ENCODE data around the gene ABCA6.

ABCA6 gene

DNA sequence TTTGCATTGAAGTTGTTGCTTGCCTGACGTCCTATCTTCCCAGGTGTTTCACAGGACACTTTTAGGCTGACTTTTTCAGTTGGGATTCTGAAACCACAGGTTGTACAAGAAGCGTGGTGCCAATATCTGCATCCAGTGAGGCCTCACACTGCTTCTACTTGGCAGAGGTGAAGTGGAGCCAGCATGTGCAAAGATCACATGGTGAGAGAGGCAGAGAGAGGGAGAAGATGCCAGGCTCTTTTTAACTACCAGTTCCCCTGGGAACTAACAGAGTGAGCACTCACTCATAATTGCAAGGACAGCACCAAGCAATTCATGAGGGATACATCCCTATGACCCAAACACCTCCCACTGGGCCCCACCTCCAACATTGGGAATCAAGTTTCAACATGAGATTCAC, 5.8 kb upstream of the ABCA6 start:
- TF ChIP-seq TEAD4 (IDR thresholded peaks at IDR 0.05) (no peak), CREB1 (IDR thresholded peaks at IDR 0.05; ENCODE audit: low read depth) (no peak), FOXM1 (IDR thresholded peaks at IDR 0.05; ENCODE audit: borderline replicate concordance, low read depth) (no peak), EGR1 (IDR thresholded peaks at IDR 0.05) (no peak), NFIC (IDR thresholded peaks at IDR 0.05) (no peak), TCF12 (IDR thresholded peaks at IDR 0.05; ENCODE audit: low read depth) (no peak), YY1 (IDR thresholded peaks at IDR 0.05; ENCODE audit: low read depth) (no peak), EP300 (IDR thresholded peaks at IDR 0.05; ENCODE audit: borderline replicate concordance) (no peak), CEBPB (IDR thresholded peaks at IDR 0.05) (no peak), RAD21 (IDR thresholded peaks at IDR 0.05; ENCODE audit: low read depth) (no peak)
- TF ChIP-seq, protein P1, sequence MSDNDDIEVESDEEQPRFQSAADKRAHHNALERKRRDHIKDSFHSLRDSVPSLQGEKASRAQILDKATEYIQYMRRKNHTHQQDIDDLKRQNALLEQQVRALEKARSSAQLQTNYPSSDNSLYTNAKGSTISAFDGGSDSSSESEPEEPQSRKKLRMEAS (IDR thresholded peaks at IDR 0.05) = no peak
- TF ChIP-seq, protein P2, sequence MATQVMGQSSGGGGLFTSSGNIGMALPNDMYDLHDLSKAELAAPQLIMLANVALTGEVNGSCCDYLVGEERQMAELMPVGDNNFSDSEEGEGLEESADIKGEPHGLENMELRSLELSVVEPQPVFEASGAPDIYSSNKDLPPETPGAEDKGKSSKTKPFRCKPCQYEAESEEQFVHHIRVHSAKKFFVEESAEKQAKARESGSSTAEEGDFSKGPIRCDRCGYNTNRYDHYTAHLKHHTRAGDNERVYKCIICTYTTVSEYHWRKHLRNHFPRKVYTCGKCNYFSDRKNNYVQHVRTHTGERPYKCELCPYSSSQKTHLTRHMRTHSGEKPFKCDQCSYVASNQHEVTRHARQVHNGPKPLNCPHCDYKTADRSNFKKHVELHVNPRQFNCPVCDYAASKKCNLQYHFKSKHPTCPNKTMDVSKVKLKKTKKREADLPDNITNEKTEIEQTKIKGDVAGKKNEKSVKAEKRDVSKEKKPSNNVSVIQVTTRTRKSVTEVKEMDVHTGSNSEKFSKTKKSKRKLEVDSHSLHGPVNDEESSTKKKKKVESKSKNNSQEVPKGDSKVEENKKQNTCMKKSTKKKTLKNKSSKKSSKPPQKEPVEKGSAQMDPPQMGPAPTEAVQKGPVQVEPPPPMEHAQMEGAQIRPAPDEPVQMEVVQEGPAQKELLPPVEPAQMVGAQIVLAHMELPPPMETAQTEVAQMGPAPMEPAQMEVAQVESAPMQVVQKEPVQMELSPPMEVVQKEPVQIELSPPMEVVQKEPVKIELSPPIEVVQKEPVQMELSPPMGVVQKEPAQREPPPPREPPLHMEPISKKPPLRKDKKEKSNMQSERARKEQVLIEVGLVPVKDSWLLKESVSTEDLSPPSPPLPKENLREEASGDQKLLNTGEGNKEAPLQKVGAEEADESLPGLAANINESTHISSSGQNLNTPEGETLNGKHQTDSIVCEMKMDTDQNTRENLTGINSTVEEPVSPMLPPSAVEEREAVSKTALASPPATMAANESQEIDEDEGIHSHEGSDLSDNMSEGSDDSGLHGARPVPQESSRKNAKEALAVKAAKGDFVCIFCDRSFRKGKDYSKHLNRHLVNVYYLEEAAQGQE (IDR thresholded peaks at IDR 0.05; ENCODE audit: low read depth) = no peak

DNA sequence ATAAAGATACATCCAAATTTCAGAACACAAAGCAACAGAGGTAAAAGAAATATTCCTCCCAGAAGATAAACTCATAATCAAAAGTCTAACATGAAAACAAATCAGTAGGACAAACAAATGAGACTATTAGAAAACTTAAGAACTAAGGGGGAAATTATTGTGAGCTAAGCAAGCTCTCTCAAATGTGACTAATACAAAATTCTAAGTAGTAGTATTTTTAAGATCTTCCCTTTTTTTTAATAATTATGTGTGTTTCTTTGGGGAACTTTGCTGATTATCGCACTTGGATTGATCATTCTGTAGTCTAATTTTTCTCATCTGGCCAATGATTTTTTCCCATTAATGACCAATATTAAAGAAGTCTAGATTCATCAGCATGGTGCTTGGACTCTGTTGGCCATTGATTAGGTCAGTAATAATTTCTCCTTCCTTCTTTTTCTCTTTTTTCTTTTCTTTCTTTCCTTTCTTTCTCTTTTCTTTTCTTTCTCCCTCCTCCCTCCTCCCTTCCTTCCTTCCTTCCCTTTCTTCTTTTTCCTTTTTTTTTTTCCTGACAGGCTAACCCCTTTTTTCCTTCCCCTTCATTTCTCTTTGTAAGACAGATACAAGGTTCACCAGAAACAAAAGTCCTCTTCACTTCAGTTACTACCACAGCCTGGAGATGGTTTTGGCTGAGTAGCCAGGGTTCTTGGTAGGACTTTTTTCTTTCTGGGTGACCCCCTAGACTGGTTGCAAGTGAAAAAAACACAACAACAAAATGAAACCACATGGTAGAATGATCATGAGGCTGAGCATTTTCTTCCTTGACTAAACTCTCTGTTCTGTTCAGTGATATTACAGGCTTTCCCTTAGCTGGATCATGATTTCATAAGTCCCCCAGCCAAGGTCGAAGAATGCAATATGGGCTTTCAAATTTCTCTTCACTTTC, 2.9 kb upstream of the ABCA6 start:
- TF ChIP-seq ZBTB7A (IDR thresholded peaks at IDR 0.05; ENCODE audit: low read depth) = no peak
- no peak for TF ChIP-seq YY1 (IDR thresholded peaks at IDR 0.05; ENCODE audit: low read depth)
- TF ChIP-seq, protein P2 (IDR thresholded peaks at IDR 0.05; ENCODE audit: low read depth) = no peak
- TF ChIP-seq TAF1 (IDR thresholded peaks at IDR 0.05; ENCODE audit: low read depth) = no peak
- TF ChIP-seq RAD21 (IDR thresholded peaks at IDR 0.05; ENCODE audit: low read depth) = no peak
- TF ChIP-seq NFIC (IDR thresholded peaks at IDR 0.05) = no peak
- no peak for TF ChIP-seq FOXM1 (IDR thresholded peaks at IDR 0.05; ENCODE audit: borderline replicate concordance, low read depth)
- no peak for TF ChIP-seq TCF12 (IDR thresholded peaks at IDR 0.05; ENCODE audit: low read depth)
- TF ChIP-seq CREB1 (IDR thresholded peaks at IDR 0.05; ENCODE audit: low read depth) = no peak
- no peak for TF ChIP-seq TEAD4 (IDR thresholded peaks at IDR 0.05)
- TF ChIP-seq EP300 (IDR thresholded peaks at IDR 0.05; ENCODE audit: borderline replicate concordance) = no peak
- TF ChIP-seq, protein P1 (IDR thresholded peaks at IDR 0.05) = no peak
- no peak for TF ChIP-seq CEBPB (IDR thresholded peaks at IDR 0.05)
- no peak for TF ChIP-seq EGR1 (IDR thresholded peaks at IDR 0.05)

DNA sequence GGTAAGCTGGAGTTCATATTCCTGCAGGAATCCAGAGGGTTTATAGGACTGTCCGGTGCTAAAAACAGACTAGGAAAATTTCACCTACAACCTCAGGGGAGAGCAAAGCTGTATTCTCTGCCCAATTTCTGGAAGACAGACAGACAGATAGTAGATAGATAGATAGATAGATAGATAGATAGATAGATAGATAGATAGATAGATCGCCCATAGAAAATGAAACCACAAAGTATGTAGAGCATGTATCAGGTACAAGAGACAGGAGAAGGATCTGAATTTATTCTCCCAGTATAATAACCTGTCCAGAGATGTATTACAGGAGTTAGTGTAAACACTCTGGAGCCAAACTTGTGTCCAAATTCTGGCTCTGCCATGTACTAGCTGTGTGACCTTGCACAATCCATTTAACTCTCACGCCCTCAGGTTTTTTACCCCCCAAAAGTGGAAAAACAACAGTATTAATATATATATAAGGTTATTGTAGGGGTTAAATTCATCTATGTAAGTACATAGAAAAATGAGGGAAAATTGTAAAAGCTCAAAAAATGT, 2.1 kb upstream of the ABCA6 start:
- TF ChIP-seq ZBTB7A (IDR thresholded peaks at IDR 0.05; ENCODE audit: low read depth) (no peak), TCF12 (IDR thresholded peaks at IDR 0.05; ENCODE audit: low read depth) (no peak), RAD21 (IDR thresholded peaks at IDR 0.05; ENCODE audit: low read depth) (no peak), NFIC (IDR thresholded peaks at IDR 0.05) (no peak), EGR1 (IDR thresholded peaks at IDR 0.05) (no peak), FOXM1 (IDR thresholded peaks at IDR 0.05; ENCODE audit: borderline replicate concordance, low read depth) (no peak), TAF1 (IDR thresholded peaks at IDR 0.05; ENCODE audit: low read depth) (no peak)
- TF ChIP-seq, protein P1 (IDR thresholded peaks at IDR 0.05) = no peak

DNA sequence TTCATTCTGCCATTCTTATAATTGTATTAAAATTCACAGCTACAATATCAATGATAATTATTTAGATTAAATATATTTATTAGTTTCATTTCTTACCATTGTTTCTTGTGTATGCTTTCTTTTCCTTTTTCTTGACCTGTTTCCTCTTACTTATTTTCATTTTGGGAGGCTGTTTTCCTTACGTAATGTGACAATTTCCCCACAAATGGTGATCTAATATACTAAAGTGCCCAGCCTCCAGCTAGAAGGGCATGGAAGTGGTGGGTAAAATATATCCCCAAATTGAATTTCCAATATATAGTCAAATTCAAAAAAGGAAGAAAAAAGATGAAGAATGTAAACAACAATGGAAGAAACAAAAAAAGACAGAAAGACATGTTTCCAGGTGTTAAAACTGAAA, 1.5 kb upstream of the ABCA6 start:
- TF ChIP-seq CEBPB (IDR thresholded peaks at IDR 0.05) (no peak), FOXM1 (IDR thresholded peaks at IDR 0.05; ENCODE audit: borderline replicate concordance, low read depth) (no peak), TEAD4 (IDR thresholded peaks at IDR 0.05) (no peak), RAD21 (IDR thresholded peaks at IDR 0.05; ENCODE audit: low read depth) (no peak), TCF12 (IDR thresholded peaks at IDR 0.05; ENCODE audit: low read depth) (no peak), ZBTB7A (IDR thresholded peaks at IDR 0.05; ENCODE audit: low read depth) (no peak), EGR1 (IDR thresholded peaks at IDR 0.05) (no peak)
- TF ChIP-seq, protein P1 (IDR thresholded peaks at IDR 0.05) = no peak

DNA sequence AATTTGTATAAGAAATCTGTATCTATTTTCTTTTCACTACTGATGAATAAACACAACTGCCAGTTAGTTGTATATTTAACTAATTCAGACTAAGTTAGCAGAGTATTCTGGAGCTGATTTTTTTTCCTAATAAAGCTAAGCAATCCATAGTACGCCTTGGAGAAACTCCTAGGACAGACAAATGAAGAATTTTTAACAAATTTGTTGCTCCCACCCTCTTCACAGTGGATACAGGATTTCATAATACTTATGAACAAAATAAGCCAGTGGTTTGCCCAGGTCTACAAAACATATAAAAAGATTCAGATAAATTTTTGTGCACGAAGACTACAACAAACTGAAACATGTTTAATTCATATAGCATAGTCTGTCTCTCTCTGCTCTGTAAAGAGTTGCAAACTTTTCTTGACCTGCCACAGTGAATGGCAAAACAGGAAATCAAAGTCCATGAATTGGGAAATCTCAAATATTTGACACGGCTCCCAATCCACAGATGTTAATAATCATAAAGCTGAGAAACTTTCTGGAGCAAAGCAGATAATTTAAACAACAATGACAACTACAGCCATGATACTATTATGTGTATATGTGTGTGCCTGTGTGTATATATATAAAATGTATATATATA, 594 bp upstream of the ABCA6 start:
- TF ChIP-seq, protein P3, sequence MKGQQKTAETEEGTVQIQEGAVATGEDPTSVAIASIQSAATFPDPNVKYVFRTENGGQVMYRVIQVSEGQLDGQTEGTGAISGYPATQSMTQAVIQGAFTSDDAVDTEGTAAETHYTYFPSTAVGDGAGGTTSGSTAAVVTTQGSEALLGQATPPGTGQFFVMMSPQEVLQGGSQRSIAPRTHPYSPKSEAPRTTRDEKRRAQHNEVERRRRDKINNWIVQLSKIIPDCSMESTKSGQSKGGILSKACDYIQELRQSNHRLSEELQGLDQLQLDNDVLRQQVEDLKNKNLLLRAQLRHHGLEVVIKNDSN (IDR thresholded peaks at IDR 0.05) = no peak
- TF ChIP-seq TAF1 (IDR thresholded peaks at IDR 0.05; ENCODE audit: low read depth) (no peak), FOXM1 (IDR thresholded peaks at IDR 0.05; ENCODE audit: borderline replicate concordance, low read depth) (no peak), TEAD4 (IDR thresholded peaks at IDR 0.05) (no peak), CREB1 (IDR thresholded peaks at IDR 0.05; ENCODE audit: low read depth) (no peak), CEBPB (IDR thresholded peaks at IDR 0.05) (no peak), YY1 (IDR thresholded peaks at IDR 0.05; ENCODE audit: low read depth) (no peak), EP300 (IDR thresholded peaks at IDR 0.05; ENCODE audit: borderline replicate concordance) (no peak), NFIC (IDR thresholded peaks at IDR 0.05) (no peak), EGR1 (IDR thresholded peaks at IDR 0.05) (no peak), RAD21 (IDR thresholded peaks at IDR 0.05; ENCODE audit: low read depth) (no peak), ZBTB7A (IDR thresholded peaks at IDR 0.05; ENCODE audit: low read depth) (no peak), TCF12 (IDR thresholded peaks at IDR 0.05; ENCODE audit: low read depth) (no peak)
- TF ChIP-seq, protein P2 (IDR thresholded peaks at IDR 0.05; ENCODE audit: low read depth) = no peak
- TF ChIP-seq, protein P1 (IDR thresholded peaks at IDR 0.05) = no peak
